Measurements from ENCODE around the gene ZC3HAV1.

ZC3HAV1 gene

DNA sequence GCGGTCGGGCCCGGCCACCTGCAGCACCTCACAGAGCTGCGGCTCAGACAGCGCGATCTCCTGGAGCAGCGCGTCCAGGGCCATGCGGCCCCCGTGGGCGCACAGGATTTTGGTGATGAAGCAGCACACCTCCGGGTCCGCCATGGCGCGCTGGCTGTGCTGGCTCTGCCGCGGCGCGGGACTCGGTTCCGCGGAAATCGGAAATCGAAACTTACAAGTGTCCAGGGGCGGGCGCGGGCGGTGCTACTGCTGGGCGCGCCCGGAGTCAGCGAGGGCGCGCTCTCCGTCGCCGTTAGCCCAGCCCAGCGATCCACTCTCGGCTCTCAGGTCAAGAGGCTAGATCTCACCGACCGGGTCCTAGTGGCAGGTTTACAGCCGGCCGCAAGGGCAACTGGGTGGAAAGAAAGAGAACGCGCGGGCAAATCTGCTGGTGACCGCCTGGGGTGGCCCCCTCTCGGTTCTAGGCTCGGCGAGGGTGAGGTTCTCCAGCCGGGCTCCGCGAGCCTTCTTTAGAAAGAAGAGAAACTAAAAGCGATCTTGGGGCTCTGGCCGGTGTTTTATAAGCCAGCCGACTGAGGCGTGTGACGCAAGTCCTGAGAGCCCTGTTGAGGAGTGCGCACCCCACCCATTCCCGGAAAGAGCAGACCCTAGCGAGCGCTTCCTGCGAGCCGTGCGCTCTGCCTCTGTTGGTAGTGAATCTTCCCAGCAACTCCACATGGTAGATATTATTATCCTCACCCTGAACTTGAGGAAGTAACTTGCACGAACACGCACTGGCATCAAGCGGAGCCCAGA is at the start of gene ZC3HAV1 (continued):
- no peak for TF ChIP-seq BCL11B (tag by site-specific recombination; IDR thresholded peaks at IDR 0.05; ENCODE audit: low read depth)
- TF ChIP-seq, protein P1, sequence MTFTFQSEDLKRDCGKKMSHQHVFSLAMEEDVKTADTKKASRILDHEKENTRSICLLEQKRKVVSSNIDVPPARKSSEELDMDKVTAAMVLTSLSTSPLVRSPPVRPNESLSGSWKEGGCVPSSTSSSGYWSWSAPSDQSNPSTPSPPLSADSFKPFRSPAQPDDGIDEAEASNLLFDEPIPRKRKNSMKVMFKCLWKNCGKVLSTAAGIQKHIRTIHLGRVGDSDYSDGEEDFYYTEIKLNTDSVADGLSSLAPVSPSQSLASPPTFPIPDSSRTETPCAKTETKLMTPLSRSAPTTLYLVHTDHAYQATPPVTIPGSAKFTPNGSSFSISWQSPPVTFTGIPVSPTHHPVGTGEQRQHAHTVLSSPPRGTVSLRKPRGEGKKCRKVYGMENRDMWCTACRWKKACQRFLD (tag by site-specific recombination; IDR thresholded peaks at IDR 0.05): no peak
- no peak for TF ChIP-seq ZNF248 (tag by site-specific recombination; IDR thresholded peaks at IDR 0.05)
- TF ChIP-seq ZNF302 (tag by site-specific recombination; IDR thresholded peaks at IDR 0.05; ENCODE audit: low read depth): no peak
- no peak for TF ChIP-seq HOXA7 (CRISPR knock-in tag; IDR thresholded peaks at IDR 0.05; ENCODE audit: borderline replicate concordance)
- TF ChIP-seq ZNF621 (tag by site-specific recombination; IDR thresholded peaks at IDR 0.05): no peak
- TF ChIP-seq ZNF324 (tag by site-specific recombination; IDR thresholded peaks at IDR 0.05): peak; percentile 55; the same call in 1 of the 2 replicates
- peak; percentile 81; the same call in 1 of the 2 replicates for TF ChIP-seq ZFP37 (tag by site-specific recombination; IDR thresholded peaks at IDR 0.05)
- peak; percentile 89 for TF ChIP-seq ZBTB17 (tag by site-specific recombination; IDR thresholded peaks at IDR 0.05)
- no peak for TF ChIP-seq SETDB1 (IDR thresholded peaks at IDR 0.05; ENCODE audit: insufficient read length, low read length)
- TF ChIP-seq, protein P2, sequence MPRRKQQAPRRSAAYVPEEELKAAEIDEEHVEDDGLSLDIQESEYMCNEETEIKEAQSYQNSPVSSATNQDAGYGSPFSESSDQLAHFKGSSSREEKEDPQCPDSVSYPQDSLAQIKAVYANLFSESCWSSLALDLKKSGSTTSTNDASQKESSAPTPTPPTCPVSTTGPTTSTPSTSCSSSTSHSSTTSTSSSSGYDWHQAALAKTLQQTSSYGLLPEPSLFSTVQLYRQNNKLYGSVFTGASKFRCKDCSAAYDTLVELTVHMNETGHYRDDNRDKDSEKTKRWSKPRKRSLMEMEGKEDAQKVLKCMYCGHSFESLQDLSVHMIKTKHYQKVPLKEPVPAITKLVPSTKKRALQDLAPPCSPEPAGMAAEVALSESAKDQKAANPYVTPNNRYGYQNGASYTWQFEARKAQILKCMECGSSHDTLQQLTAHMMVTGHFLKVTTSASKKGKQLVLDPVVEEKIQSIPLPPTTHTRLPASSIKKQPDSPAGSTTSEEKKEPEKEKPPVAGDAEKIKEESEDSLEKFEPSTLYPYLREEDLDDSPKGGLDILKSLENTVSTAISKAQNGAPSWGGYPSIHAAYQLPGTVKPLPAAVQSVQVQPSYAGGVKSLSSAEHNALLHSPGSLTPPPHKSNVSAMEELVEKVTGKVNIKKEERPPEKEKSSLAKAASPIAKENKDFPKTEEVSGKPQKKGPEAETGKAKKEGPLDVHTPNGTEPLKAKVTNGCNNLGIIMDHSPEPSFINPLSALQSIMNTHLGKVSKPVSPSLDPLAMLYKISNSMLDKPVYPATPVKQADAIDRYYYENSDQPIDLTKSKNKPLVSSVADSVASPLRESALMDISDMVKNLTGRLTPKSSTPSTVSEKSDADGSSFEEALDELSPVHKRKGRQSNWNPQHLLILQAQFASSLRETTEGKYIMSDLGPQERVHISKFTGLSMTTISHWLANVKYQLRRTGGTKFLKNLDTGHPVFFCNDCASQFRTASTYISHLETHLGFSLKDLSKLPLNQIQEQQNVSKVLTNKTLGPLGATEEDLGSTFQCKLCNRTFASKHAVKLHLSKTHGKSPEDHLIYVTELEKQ (tag by site-specific recombination; IDR thresholded peaks at IDR 0.05; ENCODE audit: borderline replicate concordance): no peak
- no peak for TF ChIP-seq ZNF274 (IDR thresholded peaks at IDR 0.05; ENCODE audit: low read length)
- TF ChIP-seq ZNF274 (tag by site-specific recombination; IDR thresholded peaks at IDR 0.05; ENCODE audit: borderline replicate concordance): no peak
- TF ChIP-seq, protein P3, sequence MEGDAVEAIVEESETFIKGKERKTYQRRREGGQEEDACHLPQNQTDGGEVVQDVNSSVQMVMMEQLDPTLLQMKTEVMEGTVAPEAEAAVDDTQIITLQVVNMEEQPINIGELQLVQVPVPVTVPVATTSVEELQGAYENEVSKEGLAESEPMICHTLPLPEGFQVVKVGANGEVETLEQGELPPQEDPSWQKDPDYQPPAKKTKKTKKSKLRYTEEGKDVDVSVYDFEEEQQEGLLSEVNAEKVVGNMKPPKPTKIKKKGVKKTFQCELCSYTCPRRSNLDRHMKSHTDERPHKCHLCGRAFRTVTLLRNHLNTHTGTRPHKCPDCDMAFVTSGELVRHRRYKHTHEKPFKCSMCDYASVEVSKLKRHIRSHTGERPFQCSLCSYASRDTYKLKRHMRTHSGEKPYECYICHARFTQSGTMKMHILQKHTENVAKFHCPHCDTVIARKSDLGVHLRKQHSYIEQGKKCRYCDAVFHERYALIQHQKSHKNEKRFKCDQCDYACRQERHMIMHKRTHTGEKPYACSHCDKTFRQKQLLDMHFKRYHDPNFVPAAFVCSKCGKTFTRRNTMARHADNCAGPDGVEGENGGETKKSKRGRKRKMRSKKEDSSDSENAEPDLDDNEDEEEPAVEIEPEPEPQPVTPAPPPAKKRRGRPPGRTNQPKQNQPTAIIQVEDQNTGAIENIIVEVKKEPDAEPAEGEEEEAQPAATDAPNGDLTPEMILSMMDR (tag by site-specific recombination; IDR thresholded peaks at IDR 0.05): peak; percentile 26; the same call in 1 of the 2 replicates
- TF ChIP-seq, protein P4, sequence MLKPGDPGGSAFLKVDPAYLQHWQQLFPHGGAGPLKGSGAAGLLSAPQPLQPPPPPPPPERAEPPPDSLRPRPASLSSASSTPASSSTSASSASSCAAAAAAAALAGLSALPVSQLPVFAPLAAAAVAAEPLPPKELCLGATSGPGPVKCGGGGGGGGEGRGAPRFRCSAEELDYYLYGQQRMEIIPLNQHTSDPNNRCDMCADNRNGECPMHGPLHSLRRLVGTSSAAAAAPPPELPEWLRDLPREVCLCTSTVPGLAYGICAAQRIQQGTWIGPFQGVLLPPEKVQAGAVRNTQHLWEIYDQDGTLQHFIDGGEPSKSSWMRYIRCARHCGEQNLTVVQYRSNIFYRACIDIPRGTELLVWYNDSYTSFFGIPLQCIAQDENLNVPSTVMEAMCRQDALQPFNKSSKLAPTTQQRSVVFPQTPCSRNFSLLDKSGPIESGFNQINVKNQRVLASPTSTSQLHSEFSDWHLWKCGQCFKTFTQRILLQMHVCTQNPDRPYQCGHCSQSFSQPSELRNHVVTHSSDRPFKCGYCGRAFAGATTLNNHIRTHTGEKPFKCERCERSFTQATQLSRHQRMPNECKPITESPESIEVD (tag by site-specific recombination; IDR thresholded peaks at IDR 0.05): no peak
- no peak for TF ChIP-seq ZNF23 (tag by site-specific recombination; IDR thresholded peaks at IDR 0.05; ENCODE audit: borderline replicate concordance)
- no peak for TF ChIP-seq ZNF473 (tag by site-specific recombination; IDR thresholded peaks at IDR 0.05)
- TF ChIP-seq, protein P5, sequence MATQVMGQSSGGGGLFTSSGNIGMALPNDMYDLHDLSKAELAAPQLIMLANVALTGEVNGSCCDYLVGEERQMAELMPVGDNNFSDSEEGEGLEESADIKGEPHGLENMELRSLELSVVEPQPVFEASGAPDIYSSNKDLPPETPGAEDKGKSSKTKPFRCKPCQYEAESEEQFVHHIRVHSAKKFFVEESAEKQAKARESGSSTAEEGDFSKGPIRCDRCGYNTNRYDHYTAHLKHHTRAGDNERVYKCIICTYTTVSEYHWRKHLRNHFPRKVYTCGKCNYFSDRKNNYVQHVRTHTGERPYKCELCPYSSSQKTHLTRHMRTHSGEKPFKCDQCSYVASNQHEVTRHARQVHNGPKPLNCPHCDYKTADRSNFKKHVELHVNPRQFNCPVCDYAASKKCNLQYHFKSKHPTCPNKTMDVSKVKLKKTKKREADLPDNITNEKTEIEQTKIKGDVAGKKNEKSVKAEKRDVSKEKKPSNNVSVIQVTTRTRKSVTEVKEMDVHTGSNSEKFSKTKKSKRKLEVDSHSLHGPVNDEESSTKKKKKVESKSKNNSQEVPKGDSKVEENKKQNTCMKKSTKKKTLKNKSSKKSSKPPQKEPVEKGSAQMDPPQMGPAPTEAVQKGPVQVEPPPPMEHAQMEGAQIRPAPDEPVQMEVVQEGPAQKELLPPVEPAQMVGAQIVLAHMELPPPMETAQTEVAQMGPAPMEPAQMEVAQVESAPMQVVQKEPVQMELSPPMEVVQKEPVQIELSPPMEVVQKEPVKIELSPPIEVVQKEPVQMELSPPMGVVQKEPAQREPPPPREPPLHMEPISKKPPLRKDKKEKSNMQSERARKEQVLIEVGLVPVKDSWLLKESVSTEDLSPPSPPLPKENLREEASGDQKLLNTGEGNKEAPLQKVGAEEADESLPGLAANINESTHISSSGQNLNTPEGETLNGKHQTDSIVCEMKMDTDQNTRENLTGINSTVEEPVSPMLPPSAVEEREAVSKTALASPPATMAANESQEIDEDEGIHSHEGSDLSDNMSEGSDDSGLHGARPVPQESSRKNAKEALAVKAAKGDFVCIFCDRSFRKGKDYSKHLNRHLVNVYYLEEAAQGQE (tag by site-specific recombination; IDR thresholded peaks at IDR 0.05): peak; percentile 17; the same call in 1 of the 2 replicates
- TF ChIP-seq, protein P6, sequence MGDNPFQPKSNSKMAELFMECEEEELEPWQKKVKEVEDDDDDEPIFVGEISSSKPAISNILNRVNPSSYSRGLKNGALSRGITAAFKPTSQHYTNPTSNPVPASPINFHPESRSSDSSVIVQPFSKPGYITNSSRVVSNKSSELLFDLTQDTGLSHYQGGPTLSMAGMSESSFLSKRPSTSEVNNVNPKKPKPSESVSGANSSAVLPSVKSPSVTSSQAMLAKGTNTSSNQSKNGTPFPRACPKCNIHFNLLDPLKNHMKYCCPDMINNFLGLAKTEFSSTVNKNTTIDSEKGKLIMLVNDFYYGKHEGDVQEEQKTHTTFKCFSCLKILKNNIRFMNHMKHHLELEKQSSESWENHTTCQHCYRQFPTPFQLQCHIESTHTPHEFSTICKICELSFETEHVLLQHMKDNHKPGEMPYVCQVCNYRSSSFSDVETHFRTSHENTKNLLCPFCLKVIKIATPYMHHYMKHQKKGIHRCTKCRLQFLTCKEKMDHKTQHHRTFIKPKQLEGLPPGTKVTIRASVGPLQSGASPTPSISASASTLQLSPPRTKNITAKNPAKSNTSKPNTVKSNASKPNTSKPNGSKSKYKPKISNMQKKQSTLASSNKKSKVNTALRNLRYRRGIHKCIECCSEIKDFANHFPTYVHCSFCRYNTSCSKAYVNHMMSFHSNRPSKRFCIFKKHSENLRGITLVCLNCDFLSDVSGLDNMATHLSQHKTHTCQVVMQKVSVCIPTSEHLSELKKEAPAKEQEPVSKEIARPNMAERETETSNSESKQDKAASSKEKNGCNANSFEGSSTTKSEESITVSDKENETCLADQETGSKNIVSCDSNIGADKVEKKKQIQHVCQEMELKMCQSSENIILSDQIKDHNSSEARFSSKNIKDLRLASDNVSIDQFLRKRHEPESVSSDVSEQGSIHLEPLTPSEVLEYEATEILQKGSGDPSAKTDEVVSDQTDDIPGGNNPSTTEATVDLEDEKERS (tag by site-specific recombination; IDR thresholded peaks at IDR 0.05): no peak
- TF ChIP-seq ZNF157 (tag by site-specific recombination; IDR thresholded peaks at IDR 0.05): no peak
- no peak for TF ChIP-seq ZNF433 (tag by site-specific recombination; IDR thresholded peaks at IDR 0.05; ENCODE audit: low read depth)
- TF ChIP-seq REPIN1 (tag by site-specific recombination; IDR thresholded peaks at IDR 0.05; ENCODE audit: low read depth): peak; percentile 96; the same call in 1 of the 2 replicates
- TF ChIP-seq, protein P7, sequence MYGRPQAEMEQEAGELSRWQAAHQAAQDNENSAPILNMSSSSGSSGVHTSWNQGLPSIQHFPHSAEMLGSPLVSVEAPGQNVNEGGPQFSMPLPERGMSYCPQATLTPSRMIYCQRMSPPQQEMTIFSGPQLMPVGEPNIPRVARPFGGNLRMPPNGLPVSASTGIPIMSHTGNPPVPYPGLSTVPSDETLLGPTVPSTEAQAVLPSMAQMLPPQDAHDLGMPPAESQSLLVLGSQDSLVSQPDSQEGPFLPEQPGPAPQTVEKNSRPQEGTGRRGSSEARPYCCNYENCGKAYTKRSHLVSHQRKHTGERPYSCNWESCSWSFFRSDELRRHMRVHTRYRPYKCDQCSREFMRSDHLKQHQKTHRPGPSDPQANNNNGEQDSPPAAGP (tag by site-specific recombination; IDR thresholded peaks at IDR 0.05): no peak

Measured in HEK293 (cell line).